Activated CD4-positive, CD25-positive, alpha-beta regulatory T cell treated with anti-CD3 and anti-CD28 coated beads, Interleukin-2, amount 50 U/mL, for 16 hours (primary cell): ENCODE measurements around the gene DERL2.

Source experiments
- DNase-seq: peaks from one replicate; pipeline ENCODE4 v3.0.0-alpha.2; 2020; ENCODE audit warnings: low read depth, low spot score

DERL2 gene

DNA sequence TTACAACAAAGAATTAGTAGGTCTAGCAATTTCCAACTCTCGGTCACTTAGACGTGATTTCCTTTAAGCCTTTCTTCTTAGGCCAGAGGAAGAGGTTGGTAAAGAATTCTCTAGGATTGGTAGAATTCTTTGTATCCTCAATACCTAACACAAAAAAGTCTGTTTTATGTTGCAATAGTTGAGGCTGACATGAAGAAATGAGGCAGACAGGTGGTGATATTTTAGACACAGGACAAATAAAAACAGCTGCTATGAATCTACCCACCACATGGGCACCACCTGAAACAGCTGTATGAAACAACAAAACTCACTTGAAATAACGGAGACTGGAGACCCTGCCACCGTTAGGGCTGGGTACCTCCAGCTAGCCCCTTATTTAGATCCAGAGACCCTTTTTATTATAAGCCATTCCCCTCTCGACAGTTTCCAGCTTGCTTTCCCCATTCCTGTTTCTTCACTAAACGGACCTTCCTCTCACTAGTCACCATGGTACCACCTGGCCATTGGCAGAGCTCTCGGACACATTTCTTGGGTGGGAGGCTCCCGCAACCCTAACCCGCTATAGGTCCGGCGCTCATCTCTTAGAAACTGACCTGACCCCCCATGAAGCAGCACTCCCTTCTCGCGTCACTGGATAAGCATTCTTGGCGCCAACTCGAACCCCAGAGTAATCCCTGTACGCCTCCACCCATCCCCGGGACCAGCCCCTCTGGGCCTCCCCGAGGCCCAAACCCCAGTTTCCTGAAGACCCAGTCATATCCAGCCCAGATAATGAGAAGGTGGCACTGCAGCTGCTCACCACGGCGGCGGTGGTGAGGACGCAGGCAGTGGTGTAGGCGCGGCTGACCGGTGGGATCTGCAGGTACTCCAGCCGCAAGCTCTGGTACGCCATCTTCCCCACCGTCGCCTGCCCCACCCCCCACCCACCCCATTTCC is at the start of gene DERL2:
DERL2 (minus strand) TSS at position 909 of the 936 bp plus-strand sequence; CDS start at position 892, 17 bp downstream.
- no peak for DNase-seq

DNA sequence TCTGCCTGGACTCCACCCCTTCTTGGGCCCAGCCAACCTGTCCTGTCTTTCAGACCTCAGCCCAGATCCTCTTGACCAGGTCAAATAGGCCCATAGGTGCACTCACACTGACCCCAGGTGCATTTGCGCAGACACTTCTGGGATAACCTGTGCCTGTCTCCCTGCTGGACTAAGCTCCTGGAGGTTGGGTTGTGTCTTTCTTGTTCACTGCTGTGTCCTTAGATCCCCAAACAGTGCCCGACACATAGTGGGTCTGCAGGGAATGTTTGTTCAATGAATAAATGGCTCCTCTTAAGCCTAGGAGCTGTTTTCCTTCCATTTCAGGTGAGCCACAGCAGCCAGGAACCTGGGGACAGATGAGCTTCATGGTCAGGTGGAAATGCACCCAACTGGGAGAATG is 49.5 kb upstream of the DERL2 start:
- DNase-seq: no peak

DNA sequence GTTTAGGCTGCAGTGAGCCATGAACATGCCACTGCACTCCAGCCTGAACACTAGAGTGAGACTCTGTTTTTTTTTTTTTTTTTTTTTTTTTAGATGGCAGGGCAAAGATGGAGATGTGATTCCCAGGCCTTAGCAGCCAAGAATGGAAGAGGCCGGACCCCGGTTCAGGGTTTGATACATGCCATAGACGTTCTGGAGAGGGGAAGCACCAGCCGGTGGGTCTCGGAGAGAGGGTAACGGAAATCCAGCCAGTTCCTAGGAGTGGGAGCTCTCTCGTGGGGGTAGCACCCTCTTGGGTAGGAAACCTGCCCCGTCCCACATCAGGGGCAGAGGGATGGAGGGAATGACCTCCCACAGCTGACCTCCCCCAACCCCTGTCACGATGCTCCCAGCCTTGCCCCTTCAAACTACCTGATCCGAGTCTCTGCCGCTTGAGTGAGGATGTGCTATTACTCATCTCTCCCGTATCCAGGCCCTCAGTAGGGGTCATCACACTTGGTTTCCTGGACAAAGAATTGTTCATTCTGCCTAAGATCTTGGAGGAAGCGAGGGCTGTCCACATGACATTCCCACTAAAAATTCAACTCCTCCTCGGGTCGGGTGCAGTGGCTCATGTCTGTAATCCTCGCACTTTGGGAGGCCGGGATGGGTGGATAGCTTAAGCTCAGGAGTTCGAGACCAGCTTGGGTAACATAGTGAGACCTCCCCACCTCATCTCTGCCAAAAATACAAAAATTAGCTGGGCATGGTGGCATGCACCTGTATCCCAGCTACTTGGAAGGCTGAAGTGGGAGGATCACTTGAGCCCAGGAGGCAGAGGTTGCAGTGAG is 47.7 kb upstream of the DERL2 start:
- DNase-seq: no peak

DNA sequence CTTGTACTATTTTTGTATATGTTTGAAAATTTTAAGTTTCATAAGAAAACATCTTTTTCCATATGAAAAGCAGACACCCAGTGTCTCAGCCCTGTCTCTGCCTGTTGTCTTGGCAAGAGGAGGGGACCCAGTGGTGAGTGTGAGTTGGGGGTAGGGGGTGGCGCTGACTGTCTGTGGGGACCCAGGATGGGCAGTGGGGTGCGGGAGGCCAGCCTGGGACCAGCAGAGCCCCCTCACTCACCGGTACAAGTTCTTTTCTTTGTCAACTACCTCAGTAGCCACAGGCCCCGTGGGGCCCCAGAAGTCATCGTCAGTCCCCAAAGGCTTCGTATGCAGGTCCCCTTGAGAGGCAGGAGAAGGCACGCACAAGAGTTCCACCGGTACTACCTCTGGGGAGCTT is 46.6 kb upstream of the DERL2 start:
- no peak for DNase-seq

DNA sequence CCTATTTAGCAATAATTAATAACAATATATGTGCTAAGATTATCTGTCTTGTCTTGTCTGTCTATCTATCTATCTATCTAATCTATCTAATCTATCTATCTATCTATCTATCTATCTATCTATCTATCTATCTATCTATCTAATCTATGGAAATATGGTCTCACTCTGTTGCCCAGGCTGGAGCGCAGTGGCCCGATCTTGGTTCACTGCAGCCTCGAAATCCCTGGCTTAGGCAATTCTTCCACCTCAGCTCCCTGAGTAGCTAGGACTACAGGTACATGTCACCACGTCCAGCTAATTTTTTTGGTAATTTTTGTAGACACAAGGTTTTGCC is 45.1 kb upstream of the DERL2 start:
- no peak for DNase-seq

DNA sequence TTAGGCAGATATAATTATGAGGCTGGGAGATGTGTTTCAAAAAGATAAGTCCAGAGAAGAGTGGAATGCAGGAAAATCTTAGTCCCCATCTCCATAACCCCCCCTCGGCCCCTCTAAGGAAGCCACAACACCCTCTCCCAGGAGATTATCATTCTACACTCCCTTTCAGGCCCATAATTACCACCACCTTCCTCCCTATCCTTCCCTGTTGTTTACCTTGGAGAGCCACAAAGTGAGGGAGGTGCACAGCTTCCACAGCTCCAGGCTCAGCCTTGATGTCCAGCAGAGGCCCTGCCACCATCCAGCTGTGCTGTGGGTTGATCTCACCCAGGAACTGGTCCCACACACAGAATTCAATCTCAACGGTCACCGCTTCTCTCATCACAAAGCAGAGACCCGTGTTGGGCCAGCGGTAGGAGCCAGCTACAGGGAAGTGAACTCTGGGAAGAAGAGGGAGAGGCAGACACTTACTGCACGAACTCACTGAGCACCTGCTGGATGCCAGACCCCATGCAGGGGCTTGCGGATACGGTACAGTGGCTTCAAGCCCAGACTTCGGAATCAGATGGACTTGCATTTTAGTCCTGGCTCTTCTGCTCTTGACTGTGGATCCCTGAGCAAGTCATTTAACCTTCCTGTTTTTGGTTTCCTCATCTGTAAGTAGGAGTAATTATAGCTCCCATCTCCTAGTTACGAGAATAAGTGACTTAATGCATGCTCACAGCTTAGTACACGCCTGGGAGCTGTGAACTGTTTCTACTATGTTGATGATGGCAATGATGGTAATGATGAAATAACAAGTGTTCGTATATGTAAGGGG is 44.5 kb upstream of the DERL2 start:
- DNase-seq: no peak

DNA sequence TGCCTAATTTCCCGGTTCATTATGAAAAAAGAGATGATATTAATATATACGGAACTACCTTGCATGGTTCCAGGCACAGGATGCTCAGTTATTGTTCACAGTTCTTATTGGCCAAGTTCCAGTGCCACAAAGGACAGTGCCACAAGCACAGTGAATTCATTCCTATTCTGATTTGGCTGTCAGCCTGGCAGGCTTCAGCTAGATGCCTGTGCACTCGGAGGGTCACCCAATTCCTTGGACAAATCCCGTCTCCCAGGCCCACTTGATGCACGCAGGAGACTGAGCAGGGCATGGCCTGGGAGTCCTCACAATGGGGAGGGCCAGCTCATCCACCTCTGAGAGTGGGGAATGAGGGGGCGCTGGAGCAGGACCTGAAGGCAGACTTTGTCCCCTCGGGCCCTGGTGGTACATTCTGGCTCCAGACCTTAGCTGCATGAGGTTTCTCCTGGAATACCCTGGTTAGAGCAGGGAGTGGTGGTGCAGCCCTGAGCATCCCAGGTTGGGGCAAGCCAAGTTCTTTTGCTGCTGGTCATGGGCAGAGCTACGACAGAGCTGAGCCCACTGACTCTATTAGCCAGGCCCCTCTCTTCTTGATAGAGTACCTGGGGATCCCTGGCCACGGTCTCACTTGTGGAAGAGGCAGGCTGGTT is 41.7 kb upstream of the DERL2 start:
- no peak for DNase-seq

DNA sequence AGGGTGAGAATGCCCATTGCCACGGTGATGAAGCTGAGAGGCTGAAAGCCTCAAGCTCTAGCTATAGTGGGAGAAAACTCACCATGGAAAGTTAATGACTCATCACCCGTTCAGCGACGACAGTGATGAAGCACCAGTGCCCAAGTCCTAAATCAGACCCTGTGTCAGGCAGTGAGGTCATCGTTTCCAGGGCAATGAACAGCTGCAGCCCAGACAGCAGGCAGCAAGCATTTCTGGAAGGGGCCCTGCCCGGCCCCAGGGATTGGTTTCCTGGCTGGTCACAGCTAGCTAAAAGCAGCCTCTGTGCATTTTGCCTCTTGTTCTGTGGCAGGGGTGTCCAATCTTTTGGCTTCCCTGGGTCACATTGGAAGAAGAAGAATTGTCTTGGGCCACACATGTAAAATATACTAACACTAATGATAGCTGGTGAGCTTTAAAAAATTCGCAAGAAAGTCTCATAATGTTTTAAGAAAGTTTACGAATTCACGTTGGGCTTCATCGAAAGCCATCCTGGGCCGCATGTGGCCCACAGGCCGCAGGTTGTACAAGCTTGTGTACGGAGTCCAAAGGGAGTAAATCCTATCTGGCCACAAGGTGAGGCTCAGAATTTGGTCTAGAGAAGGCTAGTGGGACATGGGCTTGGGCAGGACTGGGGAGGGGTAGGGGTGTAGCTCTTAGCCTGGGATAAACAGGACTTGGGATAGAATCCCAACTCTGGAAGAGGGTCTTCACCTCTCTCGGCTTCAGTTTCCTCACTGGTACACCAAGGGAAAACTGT is 41.0 kb upstream of the DERL2 start:
- no peak for DNase-seq

DNA sequence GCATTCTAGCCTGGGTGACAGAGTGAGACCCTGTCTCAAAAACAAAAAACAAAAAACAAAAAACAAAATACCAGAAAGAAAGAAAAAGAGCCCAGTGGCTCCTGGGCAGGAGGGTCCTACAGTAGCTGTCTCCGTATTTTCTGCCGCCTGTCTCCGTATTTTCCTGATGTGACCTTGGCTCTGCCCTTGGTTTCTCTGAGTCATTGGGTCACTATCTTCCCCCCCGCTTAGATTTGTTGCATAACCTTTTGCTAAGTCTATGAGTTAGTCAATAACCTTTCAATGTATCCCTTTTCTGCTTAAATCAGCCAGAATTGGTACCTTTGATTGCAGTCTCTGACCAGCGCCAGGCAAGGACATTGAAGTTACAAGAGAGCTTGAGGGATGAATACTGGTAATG is 37.3 kb upstream of the DERL2 start:
- no peak for DNase-seq

DNA sequence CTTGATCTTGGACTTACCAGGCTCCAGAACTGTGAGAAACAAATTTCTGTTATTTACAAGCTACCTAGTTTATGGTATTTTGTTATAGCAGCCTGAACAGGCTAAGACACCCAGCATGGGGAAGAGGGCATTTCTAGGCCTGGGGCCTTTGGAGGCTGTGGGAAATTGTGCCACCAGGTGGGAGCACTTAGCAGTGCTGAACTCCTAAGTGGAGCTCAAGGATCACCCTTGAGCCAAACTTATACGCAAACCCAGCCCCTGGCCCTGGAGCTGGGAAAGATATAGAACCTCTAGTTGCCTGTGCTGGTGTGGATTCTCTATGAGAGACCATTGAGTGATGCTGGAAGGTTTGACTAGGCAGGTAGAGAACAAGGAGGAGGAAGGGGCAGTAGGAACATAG is 36.5 kb upstream of the DERL2 start:
- DNase-seq: no peak

DNA sequence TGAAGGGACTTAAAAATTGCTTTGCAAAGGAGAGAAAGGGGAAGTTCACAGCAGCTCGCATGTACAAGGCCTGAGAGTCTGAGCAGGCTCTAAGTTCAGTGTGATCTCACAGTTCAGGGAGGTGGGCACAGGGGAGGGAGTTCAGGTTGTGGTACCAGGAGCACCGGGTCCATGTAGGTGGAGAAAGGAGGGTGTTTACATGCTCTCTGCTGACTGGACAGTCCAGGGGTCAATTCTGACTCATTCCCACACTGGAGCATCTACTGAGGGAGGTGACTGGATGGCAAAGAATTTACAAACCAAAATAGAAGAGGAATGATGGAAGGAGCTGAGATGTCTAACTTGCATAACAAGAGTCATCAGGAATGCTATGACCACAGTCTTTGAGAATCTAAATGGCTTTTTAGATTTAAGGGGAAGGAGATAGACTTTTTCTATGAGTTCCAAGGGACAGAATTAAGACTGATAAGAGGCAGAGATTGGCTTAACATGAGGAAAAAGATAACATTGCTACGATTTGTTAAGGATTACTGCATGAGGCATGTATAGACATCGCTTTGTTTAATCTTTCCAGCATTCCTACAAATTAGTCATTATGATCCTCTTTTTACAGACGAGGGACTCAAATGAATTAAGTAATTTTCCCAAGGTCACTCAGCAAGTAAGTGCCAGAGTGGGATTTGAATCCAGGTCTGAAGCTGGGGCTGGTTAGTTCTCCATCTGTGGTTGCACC is 30.2 kb upstream of the DERL2 start:
- DNase-seq: no peak

DNA sequence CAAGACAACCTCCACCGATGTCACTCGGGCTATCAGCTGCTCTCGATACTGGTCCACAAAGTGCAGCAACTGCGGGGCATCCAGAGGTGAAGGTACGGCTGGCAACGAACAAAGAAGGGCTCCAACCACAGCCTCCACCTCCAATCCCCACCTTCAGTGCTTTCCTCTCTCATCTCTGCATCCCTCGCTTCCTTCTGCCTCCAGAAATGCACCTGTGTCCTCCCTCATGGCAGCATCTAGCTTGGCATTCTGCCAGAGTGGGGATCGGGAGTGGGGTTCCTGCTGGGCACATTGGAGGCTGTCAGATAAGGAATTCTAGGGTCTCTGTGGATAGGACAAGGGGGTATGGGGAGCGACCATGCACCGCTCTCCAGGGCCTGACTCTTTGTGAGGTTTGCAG is 29.0 kb upstream of the DERL2 start:
- no peak for DNase-seq

DNA sequence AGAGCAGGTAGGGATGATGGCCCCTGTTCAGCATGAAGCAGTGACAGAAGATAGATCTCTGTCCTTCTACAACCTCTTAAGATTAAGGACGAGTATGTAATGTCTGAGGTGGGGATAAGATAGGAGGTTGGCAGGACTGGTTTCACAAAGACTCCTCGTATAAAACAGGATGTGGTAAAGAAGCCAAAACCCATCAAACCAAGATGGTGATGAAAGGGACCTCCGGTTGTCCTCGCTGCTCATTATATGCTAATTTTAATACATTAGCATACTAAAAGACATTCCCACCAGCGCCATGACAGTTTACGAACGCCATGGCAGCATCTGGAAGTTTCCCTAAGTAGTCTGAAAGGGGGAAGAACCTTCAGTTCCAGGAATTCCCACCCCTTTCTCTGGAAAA is 27.6 kb upstream of the DERL2 start:
- no peak for DNase-seq

DNA sequence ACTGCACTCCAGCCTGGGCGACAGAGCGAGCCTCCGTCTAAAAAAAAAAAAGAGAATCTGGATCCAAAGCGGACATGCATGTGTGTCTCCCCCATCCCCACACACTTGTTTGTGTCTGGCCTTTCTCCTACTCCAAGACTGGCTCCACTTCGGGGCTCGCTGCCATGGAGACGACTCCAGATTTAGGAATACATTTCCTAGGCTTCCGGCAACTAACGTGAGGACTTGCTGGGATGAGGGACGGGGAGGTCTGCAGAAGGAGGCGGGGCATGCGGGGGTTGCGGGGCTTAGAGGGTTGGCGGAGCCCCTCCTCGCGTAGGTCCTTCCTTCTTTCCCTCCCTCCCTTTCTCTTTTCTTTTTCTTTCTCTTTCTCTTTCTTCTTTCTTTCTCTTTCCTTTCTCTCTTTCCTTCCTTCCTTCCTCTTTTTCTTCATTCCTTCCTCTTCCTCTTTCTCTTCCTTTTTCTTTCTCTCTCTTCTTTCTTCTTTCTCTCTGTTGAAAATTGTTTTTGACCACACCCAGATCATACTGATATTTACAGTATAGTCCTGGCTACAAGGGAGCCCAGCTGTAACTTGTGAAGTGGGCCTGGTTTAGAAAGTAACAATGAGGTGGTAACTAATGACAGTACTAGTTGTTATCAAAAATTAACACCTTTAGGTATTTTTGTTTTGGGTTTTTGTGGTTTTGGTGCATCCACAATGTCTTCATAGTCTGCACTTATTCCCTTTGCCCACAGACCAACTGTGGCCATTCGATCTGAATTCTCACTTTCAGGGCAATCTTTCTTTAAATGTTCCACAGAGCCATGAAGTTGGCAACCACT is 25.6 kb upstream of the DERL2 start:
- no peak for DNase-seq

DNA sequence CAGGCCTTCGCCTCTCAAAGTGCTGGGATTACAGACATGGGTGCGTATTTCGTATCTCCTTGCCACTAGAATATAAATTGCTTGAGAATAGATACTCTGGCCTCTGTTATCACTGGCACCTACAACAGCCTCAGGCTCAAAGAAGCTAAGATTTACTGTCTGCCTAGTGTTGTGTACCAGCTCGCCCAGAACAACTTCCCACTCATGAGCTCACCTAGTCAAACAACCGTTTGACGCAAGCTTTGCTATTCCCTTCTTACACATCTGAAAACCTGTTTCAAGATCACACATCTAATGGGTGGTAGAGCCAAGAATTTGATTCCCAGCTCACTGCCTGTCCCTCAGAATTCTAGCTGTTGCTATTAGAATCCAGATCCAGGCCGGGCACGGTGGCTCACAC is 24.8 kb upstream of the DERL2 start:
- no peak for DNase-seq

DNA sequence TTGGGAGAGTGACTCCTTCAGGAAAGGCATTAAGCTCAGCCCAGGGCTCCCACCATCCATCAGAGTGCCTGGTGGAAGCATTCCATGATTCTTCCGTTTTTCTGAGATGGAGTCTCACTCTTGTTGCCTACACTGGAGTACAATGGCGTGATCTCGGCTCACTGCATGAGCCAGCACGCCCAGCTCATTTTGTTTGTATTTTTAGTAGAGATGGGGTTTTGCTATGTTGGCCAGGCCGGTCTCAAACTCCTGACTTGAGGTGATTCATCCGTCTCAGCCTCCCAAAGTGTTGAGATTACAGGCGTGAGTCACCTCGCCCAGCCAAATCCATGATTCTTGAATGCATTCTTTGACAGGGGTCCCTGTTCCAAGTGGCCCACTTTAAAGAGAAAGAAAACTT is 23.5 kb upstream of the DERL2 start:
- no peak for DNase-seq

DNA sequence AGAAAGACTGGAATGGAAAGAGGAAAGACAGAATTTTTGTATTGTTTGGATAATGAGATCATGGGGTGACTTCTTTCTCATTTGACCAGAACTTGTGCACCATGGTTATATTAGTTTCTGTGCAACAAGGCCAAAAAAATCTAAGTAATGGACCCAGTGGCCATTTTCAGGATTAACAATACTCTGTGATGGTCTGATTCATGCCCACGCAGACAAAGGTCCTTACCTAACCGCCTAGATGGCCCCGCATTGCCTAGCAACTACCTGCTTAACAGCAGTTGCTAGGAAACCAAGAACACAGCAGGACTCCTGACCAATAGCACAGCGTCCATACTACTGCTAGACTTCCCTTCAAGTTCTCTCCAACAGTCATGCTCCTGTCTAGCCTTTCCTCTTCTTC is 22.8 kb upstream of the DERL2 start:
- DNase-seq: no peak

DNA sequence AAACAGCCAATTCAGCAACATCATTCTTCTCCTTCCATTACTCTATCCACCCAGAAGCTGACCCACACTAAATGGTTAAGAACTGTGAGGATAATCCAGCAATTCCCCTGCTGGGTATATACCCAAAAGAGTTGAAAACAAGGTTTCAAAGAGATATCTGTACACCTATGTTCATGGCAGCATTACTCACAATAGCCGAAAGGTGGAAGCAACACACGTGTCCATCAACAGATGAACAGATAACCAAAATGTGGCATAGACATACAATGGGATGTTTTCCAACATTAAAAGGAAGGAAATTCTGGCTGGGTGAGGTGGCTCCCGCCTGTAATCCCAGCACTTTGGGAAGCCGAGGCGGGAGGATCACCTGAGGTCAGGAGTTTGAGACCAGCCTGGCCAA is 20.3 kb upstream of the DERL2 start:
- no peak for DNase-seq

DNA sequence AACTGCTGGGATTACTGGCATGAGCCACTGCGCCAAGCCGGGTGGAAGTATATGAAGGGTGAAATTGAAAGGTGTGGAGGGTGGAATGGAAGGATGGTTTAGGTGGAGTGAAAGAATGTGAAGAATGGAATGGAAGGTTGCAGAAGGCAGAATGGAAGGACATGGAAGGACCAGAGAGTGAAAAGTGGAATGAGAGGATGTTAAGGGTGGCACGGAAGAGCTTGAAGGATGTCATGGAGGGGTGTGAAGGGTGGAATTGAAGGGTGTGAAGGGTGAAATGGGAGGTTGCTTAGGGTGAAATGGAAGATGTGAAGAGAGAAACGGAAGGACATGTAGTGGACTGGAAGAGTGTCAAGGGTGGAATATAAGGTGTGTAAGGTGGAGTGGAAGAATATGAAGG is 16.6 kb upstream of the DERL2 start:
- DNase-seq: no peak
